RWPE1 (cell line): ENCODE data around the gene ELN.
"Not testable (repeated sequence)": the region's sequence is repeated elsewhere in the genome, so short reads cannot be mapped to it uniquely, and the experiment has no call there.

Experiments
- CTCF ChIA-PET: fragments of 350-600 bp; sonication (Branson Sonifier 250); formaldehyde crosslinking; extraction: SDS; loops from one replicate; lab custom pipeline; 2021; lab: Yijun Ruan, JAX
- POLR2A ChIA-PET: fragments of 400-600 bp; formaldehyde crosslinking; extraction: SDS; loops from one replicate; lab custom pipeline; 2020; ENCODE audit warnings: antibody characterized with exemption; ENCODE audit not compliant: low non-redundant PET; lab: Yijun Ruan, JAX
- DNase-seq: peaks from one replicate; pipeline ENCODE4 v3.0.0; 2012; ENCODE audit warnings: low spot score
- H3K27ac ChIP-seq: fragments of 450-650 bp; 2 replicates; pipeline ENCODE4 v1.5.1; 2017
- TF ChIP-seq, protein P1 (sequence below): fragments of 450-650 bp; conservative IDR thresholded peaks from 2 replicates; pipeline ENCODE4 v1.5.1; 2017; ENCODE audit warnings: low read depth, mild to moderate bottlenecking

The ELN gene

DNA sequence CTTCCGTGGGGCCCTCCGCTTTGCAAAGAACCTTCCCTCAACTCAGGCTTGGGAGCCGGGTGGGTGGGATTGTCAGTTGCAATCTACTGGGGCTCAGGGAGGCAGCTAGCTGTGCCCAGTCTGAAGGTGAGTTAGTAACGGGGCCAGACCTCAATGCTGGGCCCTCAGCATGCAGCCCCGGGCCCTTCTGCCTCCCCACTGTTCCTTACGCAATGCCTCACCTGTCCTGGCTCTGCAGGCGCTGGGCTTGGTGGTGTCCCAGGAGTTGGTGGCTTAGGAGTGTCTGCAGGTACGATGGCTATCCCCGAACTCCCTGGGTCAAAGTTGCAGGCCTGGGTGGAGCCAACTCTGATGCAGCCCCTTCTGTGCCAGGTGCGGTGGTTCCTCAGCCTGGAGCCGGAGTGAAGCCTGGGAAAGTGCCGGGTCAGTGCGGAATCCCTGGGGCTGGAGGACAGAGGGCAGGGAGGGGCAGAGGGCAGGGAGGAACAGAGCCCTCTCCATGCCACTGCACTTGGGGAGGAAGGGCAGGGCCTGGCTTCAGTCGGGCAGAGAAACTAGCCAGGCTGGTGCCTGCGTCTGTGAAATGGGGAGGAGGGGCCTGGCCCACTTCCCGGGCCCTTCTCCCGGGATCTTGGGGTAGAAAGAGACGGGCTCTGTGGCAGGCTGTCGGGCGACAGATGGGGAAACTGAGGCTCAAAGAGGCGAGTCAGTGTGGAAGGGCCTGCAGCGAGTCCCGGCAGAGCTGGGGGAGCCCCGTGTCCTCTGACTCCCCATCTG is 15.0 kb downstream of the ELN start:
- peak overlapping the region; percentile 40 for H3K27ac ChIP-seq
- DNase-seq, result no peak
- POLR2A ChIA-PET, result no interaction called here
- TF ChIP-seq, protein P1, sequence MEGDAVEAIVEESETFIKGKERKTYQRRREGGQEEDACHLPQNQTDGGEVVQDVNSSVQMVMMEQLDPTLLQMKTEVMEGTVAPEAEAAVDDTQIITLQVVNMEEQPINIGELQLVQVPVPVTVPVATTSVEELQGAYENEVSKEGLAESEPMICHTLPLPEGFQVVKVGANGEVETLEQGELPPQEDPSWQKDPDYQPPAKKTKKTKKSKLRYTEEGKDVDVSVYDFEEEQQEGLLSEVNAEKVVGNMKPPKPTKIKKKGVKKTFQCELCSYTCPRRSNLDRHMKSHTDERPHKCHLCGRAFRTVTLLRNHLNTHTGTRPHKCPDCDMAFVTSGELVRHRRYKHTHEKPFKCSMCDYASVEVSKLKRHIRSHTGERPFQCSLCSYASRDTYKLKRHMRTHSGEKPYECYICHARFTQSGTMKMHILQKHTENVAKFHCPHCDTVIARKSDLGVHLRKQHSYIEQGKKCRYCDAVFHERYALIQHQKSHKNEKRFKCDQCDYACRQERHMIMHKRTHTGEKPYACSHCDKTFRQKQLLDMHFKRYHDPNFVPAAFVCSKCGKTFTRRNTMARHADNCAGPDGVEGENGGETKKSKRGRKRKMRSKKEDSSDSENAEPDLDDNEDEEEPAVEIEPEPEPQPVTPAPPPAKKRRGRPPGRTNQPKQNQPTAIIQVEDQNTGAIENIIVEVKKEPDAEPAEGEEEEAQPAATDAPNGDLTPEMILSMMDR, result no peak
- CTCF ChIA-PET, result no interaction called here

- TF ChIP-seq, protein P1, result no peak
- ChIA-PET POLR2A (no interaction called here), CTCF (interaction anchor here (0.5 kb wide), 1 partner anchor 360 kb away, joined by 4 read pairs; no protein-coding TSS in a partner anchor)
- DNase-seq, result no peak
- peak overlapping the region; percentile 40 for H3K27ac ChIP-seq
These were observed 15.6 kb downstream of the ELN start for GRCh38 chr7:74043523-74043951.

- TF ChIP-seq, protein P1, result no peak
- H3K27ac ChIP-seq, result peak overlapping the region; percentile 24
- DNase-seq, result no peak
- ChIA-PET CTCF (interaction anchor here (1.2 kb wide), 1 partner anchor 15 kb away, joined by 3 read pairs; no protein-coding TSS in a partner anchor), POLR2A (no interaction called here)
These were observed 16.7 kb downstream of the ELN start for GRCh38 chr7:74044366-74045350.

GRCh38 chr7:74046581-74046980 is 18.6 kb downstream of the ELN start:
- peak overlapping the region; percentile 24 for H3K27ac ChIP-seq
- DNase-seq, POLR2A ChIA-PET: not testable (repeated sequence)
- CTCF ChIA-PET, result interaction anchor here (1.2 kb wide), 1 partner anchor 355 kb away, joined by 8 read pairs; no protein-coding TSS in a partner anchor

GRCh38 chr7:74047804-74048380 is 19.9 kb downstream of the ELN start:
- H3K27ac ChIP-seq, result no peak overlapping the region
- ChIA-PET POLR2A (no interaction called here), CTCF (no interaction called here)
- DNase-seq, result no peak
- TF ChIP-seq, protein P1, result no peak

DNA sequence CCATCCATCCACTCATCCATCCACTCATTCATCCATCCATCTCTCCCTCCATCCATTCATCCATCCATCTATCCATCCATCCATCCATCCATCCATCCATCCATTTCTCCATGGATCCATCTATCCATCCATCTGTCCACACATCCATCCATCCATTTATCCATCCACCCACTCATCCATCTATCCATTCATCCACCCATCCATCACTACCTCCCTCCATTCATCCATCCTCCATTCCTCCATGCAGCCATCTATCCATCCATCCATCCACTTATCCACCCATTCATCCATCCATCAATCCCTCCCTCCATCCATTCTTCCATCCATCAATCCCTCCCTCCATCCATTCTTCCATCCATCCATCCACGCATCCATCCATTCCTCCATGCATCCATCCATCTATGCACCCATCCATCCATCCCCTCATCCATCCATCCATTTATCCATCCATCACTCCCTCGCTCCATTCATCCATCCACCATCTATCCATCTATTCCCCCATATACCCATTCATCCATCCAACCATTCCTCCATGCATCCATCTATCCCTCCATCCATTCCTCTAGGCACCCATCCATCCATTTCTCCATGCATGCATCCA is 21.1 kb downstream of the ELN start:
- no peak for DNase-seq
- TF ChIP-seq, protein P1, result no peak
- no peak overlapping the region for H3K27ac ChIP-seq
- POLR2A ChIA-PET, result no interaction called here
- CTCF ChIA-PET, result no interaction called here
